Lung (tissue), 16 donors: ENCODE measurements around the gene TMC8. TPM values are rescaled to one million over a fixed set of nuclear protein-coding genes. Genes with fewer than 3 reads are reported as not detected.
"Not testable (repeated sequence)": the region's sequence is repeated elsewhere in the genome, so short reads cannot be mapped to it uniquely, and the experiment has no call there.

ENCODE experiments used
- ATAC-seq: fragments of 200-7000 bp; cut with Tn5 transposase; one replicate; pipeline ENCODE4 v1.9.1; 2020; ENCODE audit warnings: moderate number of reproducible peaks; ENCODE audit not compliant: insufficient read depth, low FRiP score
- DNase-seq, 3 donors: peaks; one replicate each; pipeline ENCODE4 v3.0.0-alpha.2; 2013 to 2017
- H3K27ac ChIP-seq, 2 donors: one replicate each; pipeline ENCODE4 v1.5.1; 2013; ENCODE audit warnings: mild to moderate bottlenecking in 2 of 2, moderate library complexity in 2 of 2, control low read depth in 1 of 2, inconsistent platforms in 1 of 2, low read depth in 1 of 2, low read length in 1 of 2
- H3K27me3 ChIP-seq, 3 donors: one replicate each; pipeline ENCODE4 v1.5.1; 2013; ENCODE audit warnings: low read length in 2 of 3; ENCODE audit not compliant: control insufficient read depth in 3 of 3, insufficient read depth in 3 of 3
- H3K36me3 ChIP-seq, 4 donors: one replicate each; pipeline ENCODE4 v1.5.1; 2013; ENCODE audit warnings: low read length in 4 of 4, mild to moderate bottlenecking in 1 of 4, moderate library complexity in 1 of 4; ENCODE audit not compliant: control insufficient read depth in 4 of 4, insufficient read depth in 4 of 4
- H3K4me1 ChIP-seq, 5 donors: one replicate each; pipeline ENCODE4 v1.5.1; 2013; ENCODE audit warnings: low read length in 5 of 5, mild to moderate bottlenecking in 2 of 5, moderate library complexity in 1 of 5; ENCODE audit not compliant: control insufficient read depth in 5 of 5, insufficient read depth in 5 of 5
- H3K4me3 ChIP-seq: one replicate; pipeline ENCODE4 v1.5.1; 2013; ENCODE audit warnings: mild to moderate bottlenecking, control low read depth, moderate library complexity
- H3K9ac ChIP-seq, 2 donors: one replicate each; pipeline ENCODE4 v1.5.1; 2013; ENCODE audit warnings: low read length in 2 of 2, control low read depth in 1 of 2; ENCODE audit not compliant: insufficient read depth in 1 of 2
- H3K9me3 ChIP-seq, 4 donors: one replicate each; pipeline ENCODE4 v1.5.1; 2013; ENCODE audit warnings: low read length in 3 of 4, mild to moderate bottlenecking in 1 of 4, moderate library complexity in 1 of 4; ENCODE audit not compliant: control insufficient read depth in 4 of 4, insufficient read depth in 3 of 4
- CTCF ChIP-seq: IDR thresholded peaks from 2 replicates; pipeline ENCODE4 v1.5.1; 2012; ENCODE audit warnings: mild to moderate bottlenecking; ENCODE audit errors: control extremely low read depth, extremely low read depth
- WGBS, 2 donors: extraction: QIAGEN DNeasy Blood & Tissue Kit; methylation state at CpG; one replicate each; pipeline ENCODE4 v1.1.7; 2013; 5-methylcytosine and 5-hydroxymethylcytosine counted together
- long read RNA-seq, 5 donors: transcript quantifications; one replicate each; lab custom pipeline, GENCODE V29; 2026
- polyA plus RNA-seq, 2 donors: library from polyadenylated mRNA; stranded (reverse); fragments of 200-250 nt; gene quantifications; one replicate each; pipeline ENCODE4 v1.2.1, GENCODE V29; 2013
- total RNA-seq, 2 donors: library from RNA; depleted of rRNA in 1 of 2; stranded (reverse); fragments of >200 nt in 1 of 2; gene quantifications; one replicate each; pipeline ENCODE4 v1.2.1, GENCODE V29; 2014 to 2021
- donor health status: control.
- donor health status: control.
- donor health status: Bipolar disorder and iron deficiency.
- donor health status: healthy.
- donor health status: DM: yes; HTN: yes; CAD: no.

The TMC8 gene
- total RNA-seq (10 to 100 TPM; 15.5 to 28.1 TPM), polyA plus RNA-seq (10 to 100 TPM; 15.7 to 21.2 TPM)
- long read RNA-seq, donor 1 = 0 reads
- long read RNA-seq, donor 2 = 0 reads
- long read RNA-seq, donor 3 = 0 reads
- long read RNA-seq, donor 4 = 0 reads
- long read RNA-seq, donor 5 = 0 reads

GRCh38 chr17:78130437-78131101 lies at the start of gene TMC8:
TMC8 (plus strand) TSS chr17:78130771; CDS start chr17:78131589, 818 bp downstream.
- no peak for TF ChIP-seq CTCF
- peak within 1 kb of the TSS; percentile 1 for H3K4me3 ChIP-seq
- peaks cover 0 to 3% (median 0%) of the 10 kb centered on the region in 3 donors for H3K27me3 ChIP-seq
- peaks cover 0 to 10% (median 0%) of the 10 kb centered on the region in 4 donors for H3K36me3 ChIP-seq
- H3K9me3 ChIP-seq = no peaks in the 10 kb centered on the region
- DNase-seq (peak in 2 of 3 donors; percentile 29 to 57), ATAC-seq (no peak)
- H3K27ac ChIP-seq = peak within 1 kb of the TSS in 1 of 2 donors; percentile 78
- no peak within 1 kb of the TSS for H3K9ac ChIP-seq
- peaks cover 3 to 47% (median 26%) of the 10 kb centered on the region in 5 donors for H3K4me1 ChIP-seq
- 21 to 52% methylated on average over 10 of the region's 10 CpGs for WGBS, 2 donors

GRCh38 chr17:78081551-78081950 lies 49.0 kb upstream of the TMC8 start:
- Histone ChIP-seq H3K9me3 (no peaks in the 10 kb centered on the region), H3K4me1 (no peaks in the 10 kb centered on the region), H3K9ac (no peak overlapping the region), H3K27me3 (no peaks in the 10 kb centered on the region), H3K4me3 (no peak overlapping the region), H3K36me3 (peaks cover 16 to 34% (median 30%) of the 10 kb centered on the region in 4 donors), H3K27ac (no peak overlapping the region)
- DNase-seq (no peak), ATAC-seq (no peak)
- TF ChIP-seq CTCF = no peak
- WGBS, 2 donors = 94 to 95% methylated on average over 3 of the region's 3 CpGs

- not testable (repeated sequence) for ATAC-seq, H3K9ac ChIP-seq, H3K4me1 ChIP-seq, H3K4me3 ChIP-seq, H3K27me3 ChIP-seq, DNase-seq, H3K9me3 ChIP-seq
- WGBS, 2 donors = 84 to 87% methylated on average over 5 of the region's 5 CpGs
- peaks cover 21 to 37% (median 34%) of the 10 kb centered on the region in 4 donors for H3K36me3 ChIP-seq
- H3K27ac ChIP-seq = peak overlapping the region in 1 of 2 donors; percentile 27
Measured at GRCh38 chr17:78082355-78082872, 48.2 kb upstream of the TMC8 start.

- Histone ChIP-seq H3K9ac (no peak overlapping the region), H3K27ac (no peak overlapping the region), H3K9me3 (no peaks in the 10 kb centered on the region), H3K4me1 (no peaks in the 10 kb centered on the region), H3K4me3 (no peak overlapping the region), H3K27me3 (no peaks in the 10 kb centered on the region), H3K36me3 (peaks cover 21 to 34% (median 30%) of the 10 kb centered on the region in 4 donors)
- DNase-seq (no peak), ATAC-seq (no peak)
- WGBS, 2 donors = 94 to 98% methylated on average over 7 of the region's 7 CpGs
- no peak for TF ChIP-seq CTCF
Measured at GRCh38 chr17:78082988-78083387, 47.6 kb upstream of the TMC8 start.
